Measurements from ENCODE around the gene SKP1. TPM values are rescaled to one million over a fixed set of nuclear protein-coding genes. Genes with fewer than 3 reads are reported as not detected.
A peak's percentile ranks its signal among the peaks of the same experiment; 100 is the strongest.

SKP1 gene
- total RNA-seq, 1 donor from 2014 or later = 234 TPM

DNA sequence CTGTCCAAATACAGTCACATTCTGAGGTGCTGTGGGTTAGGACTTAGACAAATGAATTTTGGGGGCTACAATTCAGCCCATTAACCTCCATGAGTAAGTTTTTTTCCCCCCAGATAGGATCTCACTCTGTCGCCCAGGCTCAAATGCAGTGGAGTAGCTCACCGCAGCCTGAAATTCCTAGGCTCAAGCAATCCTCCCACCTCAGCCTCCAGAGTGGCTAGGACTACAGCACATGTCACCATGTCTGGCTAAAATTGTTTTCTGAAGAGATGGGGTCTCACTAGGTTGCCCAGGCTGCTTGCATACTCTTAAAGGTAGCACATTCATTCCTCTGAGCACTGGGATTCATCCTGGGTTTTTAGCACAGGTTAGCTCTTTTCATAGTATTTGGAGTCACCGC lies 26.9 kb upstream of the SKP1 start:
- intact Hi-C loops (cut with DNase I) = no loop called here
- peaks cover 65% of the 10 kb centered on the region for H3K36me3 ChIP-seq

DNA sequence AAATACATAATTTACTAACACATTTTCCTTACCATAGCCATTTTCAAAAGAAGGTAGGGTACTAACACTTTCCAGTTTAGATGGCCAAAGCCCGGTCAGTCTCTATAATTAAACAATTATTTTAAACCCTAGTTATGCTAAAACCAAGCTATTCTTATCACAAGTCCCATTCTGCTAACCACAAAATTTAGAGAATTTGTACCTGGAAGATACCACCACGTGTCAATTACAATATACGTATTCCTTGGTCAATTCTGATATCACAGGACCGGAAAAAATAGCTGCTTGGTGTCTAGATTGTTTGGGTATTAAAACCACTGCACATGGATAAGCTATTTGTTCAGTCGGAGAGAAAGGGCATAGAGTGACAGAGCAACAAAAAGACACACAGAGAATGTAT lies 18.9 kb upstream of the SKP1 start:
- no peaks in the 10 kb centered on the region for H3K27me3 ChIP-seq
- ATAC-seq (no peak), DNase-seq (no peak)
- intact Hi-C loops (cut with DNase I) = no loop called here
- TF ChIP-seq, protein P1, sequence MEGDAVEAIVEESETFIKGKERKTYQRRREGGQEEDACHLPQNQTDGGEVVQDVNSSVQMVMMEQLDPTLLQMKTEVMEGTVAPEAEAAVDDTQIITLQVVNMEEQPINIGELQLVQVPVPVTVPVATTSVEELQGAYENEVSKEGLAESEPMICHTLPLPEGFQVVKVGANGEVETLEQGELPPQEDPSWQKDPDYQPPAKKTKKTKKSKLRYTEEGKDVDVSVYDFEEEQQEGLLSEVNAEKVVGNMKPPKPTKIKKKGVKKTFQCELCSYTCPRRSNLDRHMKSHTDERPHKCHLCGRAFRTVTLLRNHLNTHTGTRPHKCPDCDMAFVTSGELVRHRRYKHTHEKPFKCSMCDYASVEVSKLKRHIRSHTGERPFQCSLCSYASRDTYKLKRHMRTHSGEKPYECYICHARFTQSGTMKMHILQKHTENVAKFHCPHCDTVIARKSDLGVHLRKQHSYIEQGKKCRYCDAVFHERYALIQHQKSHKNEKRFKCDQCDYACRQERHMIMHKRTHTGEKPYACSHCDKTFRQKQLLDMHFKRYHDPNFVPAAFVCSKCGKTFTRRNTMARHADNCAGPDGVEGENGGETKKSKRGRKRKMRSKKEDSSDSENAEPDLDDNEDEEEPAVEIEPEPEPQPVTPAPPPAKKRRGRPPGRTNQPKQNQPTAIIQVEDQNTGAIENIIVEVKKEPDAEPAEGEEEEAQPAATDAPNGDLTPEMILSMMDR (IDR thresholded peaks at IDR 0.05) = no peak
- H3K4me3 ChIP-seq = no peak overlapping the region
- no peaks in the 10 kb centered on the region for H3K9me3 ChIP-seq
- no peaks in the 10 kb centered on the region for H3K4me1 ChIP-seq
- H3K36me3 ChIP-seq = peaks cover 57% of the 10 kb centered on the region
- H3K27ac ChIP-seq = no peak overlapping the region

More for the DNA sequence above, 26.9 kb upstream of the SKP1 start:
- no peak for DNase-seq
- Histone ChIP-seq H3K27ac (no peak overlapping the region), H3K9me3 (no peaks in the 10 kb centered on the region), H3K4me1 (no peaks in the 10 kb centered on the region), H3K4me3 (no peak overlapping the region), H3K27me3 (no peaks in the 10 kb centered on the region)
- no peak for ATAC-seq
- TF ChIP-seq, protein P1 (IDR thresholded peaks at IDR 0.05) = no peak

DNA sequence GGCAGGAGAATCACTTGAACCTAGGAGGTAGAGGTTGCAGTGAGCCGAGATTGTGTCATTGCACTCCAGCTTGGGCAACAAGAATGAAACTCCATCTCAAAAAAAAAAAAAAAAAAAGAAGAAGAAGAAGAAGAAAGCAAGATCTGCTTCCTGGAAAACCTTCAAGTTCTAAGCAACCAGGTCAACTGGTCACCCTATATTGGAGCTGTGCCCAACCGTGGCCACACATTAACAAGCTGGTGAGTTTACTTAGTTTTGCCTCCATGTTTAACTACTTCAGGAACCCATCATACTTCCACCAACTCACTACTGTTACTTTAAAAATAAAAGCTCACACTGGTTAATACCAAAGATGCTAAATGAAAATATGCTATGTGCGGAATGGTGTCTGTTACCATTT lies 12.3 kb upstream of the SKP1 start:
- no peaks in the 10 kb centered on the region for H3K27me3 ChIP-seq
- H3K4me1 ChIP-seq = no peaks in the 10 kb centered on the region
- H3K36me3 ChIP-seq = no peaks in the 10 kb centered on the region
- H3K27ac ChIP-seq = no peak overlapping the region
- intact Hi-C loops (cut with DNase I) = loop anchor here (10.0 kb wide), 1 partner anchor 396 kb away; no protein-coding TSS in a partner anchor
- DNase-seq (no peak), ATAC-seq (no peak)
- no peak overlapping the region for H3K4me3 ChIP-seq
- H3K9me3 ChIP-seq = no peaks in the 10 kb centered on the region
- TF ChIP-seq, protein P1 (IDR thresholded peaks at IDR 0.05) = no peak

DNA sequence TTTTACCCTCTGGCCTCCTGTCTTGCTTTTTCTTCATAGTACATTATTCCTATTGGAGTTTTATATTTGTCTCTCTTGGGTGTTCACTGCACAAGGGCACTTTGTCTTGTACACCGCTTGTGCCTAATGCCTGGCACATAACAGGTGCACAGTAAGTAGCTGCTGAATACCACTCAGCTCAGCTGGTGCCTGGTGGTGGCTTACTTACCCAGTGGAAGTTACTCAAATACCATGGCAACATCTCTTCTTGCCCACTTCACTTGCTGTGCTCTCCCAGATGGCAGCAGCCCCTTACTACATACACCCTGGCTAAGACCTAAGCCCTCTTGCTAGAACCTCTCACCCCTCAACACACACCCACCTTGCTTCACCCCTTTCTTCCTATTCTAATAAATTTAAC lies 11.3 kb upstream of the SKP1 start:
- Histone ChIP-seq H3K9me3 (no peaks in the 10 kb centered on the region), H3K27ac (no peak overlapping the region), H3K4me1 (no peaks in the 10 kb centered on the region), H3K27me3 (no peaks in the 10 kb centered on the region), H3K4me3 (no peak overlapping the region), H3K36me3 (no peaks in the 10 kb centered on the region)
- DNase-seq = no peak
- ATAC-seq = no peak
- intact Hi-C loops (cut with DNase I) = loop anchor here (10.0 kb wide), 1 partner anchor 397 kb away; no protein-coding TSS in a partner anchor
- TF ChIP-seq, protein P1 (IDR thresholded peaks at IDR 0.05) = no peak

DNA sequence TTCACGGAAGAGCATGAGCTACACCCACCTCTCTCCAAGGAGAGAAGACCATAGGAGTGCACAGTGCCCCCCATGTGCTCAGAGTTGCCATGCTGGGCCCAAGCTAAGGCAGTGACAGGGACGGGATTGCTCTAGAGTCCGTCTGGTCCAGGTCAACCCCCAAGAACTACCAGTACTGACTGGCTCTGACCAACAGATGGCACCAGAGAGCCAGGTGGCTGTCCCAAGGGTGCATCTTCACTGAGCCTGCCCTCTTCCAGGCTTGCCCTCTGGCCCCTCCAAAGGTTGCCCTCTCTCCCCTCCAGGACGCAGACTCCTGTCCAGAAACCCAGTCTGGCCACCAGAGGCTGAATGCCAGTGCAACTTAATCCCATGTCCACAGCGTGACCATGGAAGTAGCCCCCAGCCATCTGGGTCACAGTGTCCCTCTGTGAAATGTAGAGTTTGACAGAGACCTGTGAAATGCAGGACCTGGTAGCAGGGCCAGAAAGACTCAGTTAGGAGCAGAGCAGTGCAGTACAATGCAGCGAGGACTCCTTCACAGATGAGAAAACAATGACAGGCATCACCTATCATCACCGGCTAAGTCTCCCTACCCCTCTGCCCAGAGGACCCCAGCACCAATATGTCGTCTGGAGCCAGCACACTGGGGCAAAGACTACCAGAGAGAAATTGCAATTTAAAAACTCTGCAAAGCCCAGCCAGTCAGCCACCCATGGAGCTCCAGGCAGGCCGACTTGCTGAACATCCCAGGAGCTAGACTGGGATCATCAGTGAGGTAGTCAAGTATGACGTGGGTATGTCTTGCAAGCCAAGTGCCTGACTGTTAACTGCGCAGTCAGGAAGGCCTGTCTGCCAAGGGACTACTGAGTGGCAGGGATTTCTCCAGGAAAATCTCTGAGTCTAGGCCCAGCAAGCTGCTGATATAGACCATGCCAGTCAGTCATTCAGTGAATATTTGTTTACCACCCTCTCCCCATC lies 7.7 kb upstream of the SKP1 start:
- Histone ChIP-seq H3K4me3 (no peak overlapping the region), H3K27ac (no peak overlapping the region), H3K4me1 (no peaks in the 10 kb centered on the region), H3K9me3 (no peaks in the 10 kb centered on the region), H3K36me3 (no peaks in the 10 kb centered on the region), H3K27me3 (no peaks in the 10 kb centered on the region)
- DNase-seq (peak; percentile 75), ATAC-seq (peak; percentile 96)
- intact Hi-C loops (cut with DNase I) = loop anchor here (5.0 to 10.0 kb wide), 2 partner anchors 103 to 400 kb away; no protein-coding TSS in a partner anchor
- TF ChIP-seq, protein P1 (IDR thresholded peaks at IDR 0.05) = peak; percentile 91
